GM21825 (cell line): Measurements from ENCODE around the gene EYS.

Source experiments
- ATAC-seq: cut with Tn5 transposase; IDR thresholded peaks from one replicate; pipeline ENCODE4 v1.9.1; 2021; ENCODE audit warnings: mild to moderate bottlenecking, moderate library complexity; ENCODE audit not compliant: unreplicated experiment

Gene EYS

GRCh38 chr6:65707126-65707826, at the start of gene EYS:
Gene EYS (minus strand): TSS chr6:65707226. CDS start chr6:65495410, 211,816 bp downstream.
- ATAC-seq: no peak

- ATAC-seq: no peak
Measured at GRCh38 chr6:65746302-65746701, 39.3 kb upstream of the EYS start.

- ATAC-seq: no peak
Measured at GRCh38 chr6:65745614-65746013, 38.6 kb upstream of the EYS start.

GRCh38 chr6:65728879-65729479, 22.0 kb upstream of the EYS start:
- no peak for ATAC-seq

GRCh38 chr6:65719101-65719500, 12.1 kb upstream of the EYS start:
- ATAC-seq: no peak

- no peak for ATAC-seq
Measured at GRCh38 chr6:65711531-65711930, 4.5 kb upstream of the EYS start.

GRCh38 chr6:65709099-65709830, 2.2 kb upstream of the EYS start:
- ATAC-seq: no peak

- no peak for ATAC-seq
Measured at GRCh38 chr6:65708162-65708561, 1.1 kb upstream of the EYS start.

GRCh38 chr6:65706436-65706835, 590 bp downstream of the EYS start:
- ATAC-seq: no peak

GRCh38 chr6:65701325-65701724, 5.7 kb downstream of the EYS start:
- no peak for ATAC-seq

- no peak for ATAC-seq
Measured at GRCh38 chr6:65700561-65700960, 6.5 kb downstream of the EYS start.

- ATAC-seq: no peak
Measured at GRCh38 chr6:65692109-65692508, 14.9 kb downstream of the EYS start.

GRCh38 chr6:65680232-65680631, 26.8 kb downstream of the EYS start:
- ATAC-seq: no peak

- no peak for ATAC-seq
Measured at GRCh38 chr6:65671922-65672321, 35.1 kb downstream of the EYS start.

GRCh38 chr6:65667916-65668656, 38.9 kb downstream of the EYS start:
- ATAC-seq: no peak

GRCh38 chr6:65650086-65650485, 56.9 kb downstream of the EYS start:
- no peak for ATAC-seq

- ATAC-seq: no peak
Measured at GRCh38 chr6:65649392-65649791, 57.6 kb downstream of the EYS start.

GRCh38 chr6:65646544-65646943, 60.5 kb downstream of the EYS start:
- no peak for ATAC-seq

- no peak for ATAC-seq
Measured at GRCh38 chr6:65642776-65643175, 64.2 kb downstream of the EYS start.

GRCh38 chr6:65638047-65638831, 68.8 kb downstream of the EYS start:
- no peak for ATAC-seq
